ENCODE measurements around the gene TIE1. TPM values are rescaled to one million over a fixed set of nuclear protein-coding genes. Genes with fewer than 3 reads are reported as not detected.
A peak's percentile ranks its signal among the peaks of the same experiment; 100 is the strongest.

TIE1 gene
- total and polyA plus RNA-seq, 2 of the 13 experiments (the other 11 are each of a cell fraction or from before 2014, with no cell fraction given) = 0.58 to 0.84 TPM

DNA sequence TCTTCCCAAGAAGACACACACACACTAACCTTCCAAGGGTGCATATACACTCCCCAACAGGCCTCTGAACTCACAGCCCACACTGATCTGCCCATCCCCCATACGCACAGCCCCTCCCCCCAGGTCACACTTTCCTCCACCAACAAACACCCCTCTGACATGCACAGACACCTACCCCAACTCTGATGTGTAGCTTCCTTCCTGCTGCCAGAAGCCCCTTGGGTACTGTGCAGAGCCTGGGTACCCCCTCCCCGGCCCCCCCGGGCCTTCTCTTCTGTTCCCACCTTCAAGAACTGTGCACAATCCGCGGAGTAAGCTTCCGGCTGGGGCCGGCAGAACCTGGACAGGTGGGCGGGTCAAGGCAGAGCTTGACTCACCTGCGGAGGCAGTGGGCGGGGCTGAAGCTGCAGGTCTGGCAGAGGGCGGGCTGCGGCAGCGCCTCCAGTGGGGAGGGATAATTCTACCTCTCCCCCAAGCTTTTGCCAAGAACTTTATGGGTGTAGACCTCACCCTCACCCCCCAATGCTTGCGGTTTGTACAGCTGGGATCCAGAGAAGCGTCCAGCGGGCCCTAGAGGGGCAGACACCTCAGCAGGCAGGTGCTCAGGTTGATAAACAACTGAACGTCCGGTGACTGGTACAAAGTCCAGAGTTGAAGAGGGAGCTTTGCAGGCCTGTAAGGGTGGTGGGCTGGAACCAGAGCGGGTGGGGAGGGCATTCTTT is 15.4 kb upstream of the TIE1 start, which contains the start of gene C1orf210 (continued):
- TF ChIP-seq TMF1 (CRISPR knock-in tag; IDR thresholded peaks at IDR 0.05; ENCODE audit: low read depth) = no peak
- TF ChIP-seq ZNF33B (CRISPR knock-in tag; IDR thresholded peaks at IDR 0.05) = 0 out of 2 replicates have a peak, but pooled peaks have one; percentile 56
- no peak for TF ChIP-seq BRF2 (CRISPR knock-in tag; IDR thresholded peaks at IDR 0.05)
- TF ChIP-seq ZNF737 (CRISPR knock-in tag; IDR thresholded peaks at IDR 0.05; ENCODE audit: borderline replicate concordance) = no peak
- no peak for TF ChIP-seq GABPA (IDR thresholded peaks at IDR 0.05; ENCODE audit: low read depth, low read length)
- peak; percentile 39; the same call in 1 of the 2 replicates for TF ChIP-seq GABPA (CRISPR knock-in tag; IDR thresholded peaks at IDR 0.05; ENCODE audit: low read depth)
- no peak for TF ChIP-seq E2F5 (CRISPR knock-in tag; conservative IDR thresholded peaks at IDR 0.05)
- no peak for TF ChIP-seq GPBP1L1 (CRISPR knock-in tag; IDR thresholded peaks at IDR 0.05)
- TF ChIP-seq MEF2D (CRISPR knock-in tag; IDR thresholded peaks at IDR 0.05) = 0 out of 2 replicates have a peak, but pooled peaks have one; percentile 30
- peak; percentile 69; the same call in 1 of the 2 replicates for TF ChIP-seq ZNF281 (CRISPR knock-in tag; IDR thresholded peaks at IDR 0.05; ENCODE audit: borderline replicate concordance)
- no peak for TF ChIP-seq KAT2B (IDR thresholded peaks at IDR 0.05; ENCODE audit: borderline replicate concordance, low read depth, low read length)
- TF ChIP-seq HMG20B (CRISPR knock-in tag; conservative IDR thresholded peaks at IDR 0.05) = no peak
- TF ChIP-seq ZNF264 (CRISPR knock-in tag; IDR thresholded peaks at IDR 0.05) = no peak
- TF ChIP-seq ZNF230 (CRISPR knock-in tag; IDR thresholded peaks at IDR 0.05) = 0 out of 2 replicates have a peak, but pooled peaks have one; percentile 39
- TF ChIP-seq MIER3 (CRISPR knock-in tag; IDR thresholded peaks at IDR 0.05; ENCODE audit: borderline replicate concordance) = no peak
- TF ChIP-seq ZNF510 (CRISPR knock-in tag; IDR thresholded peaks at IDR 0.05; ENCODE audit: low read depth) = no peak
- no peak for TF ChIP-seq ZNF768 (CRISPR knock-in tag; IDR thresholded peaks at IDR 0.05)
- peak; percentile 48; the same call in 1 of the 2 replicates for TF ChIP-seq ZNF430 (CRISPR knock-in tag; IDR thresholded peaks at IDR 0.05)
- TF ChIP-seq ATM (IDR thresholded peaks at IDR 0.05; ENCODE audit: borderline replicate concordance) = no peak
- no peak for TF ChIP-seq CHD4 (IDR thresholded peaks at IDR 0.05; ENCODE audit: borderline replicate concordance, low read length)
- no peak for TF ChIP-seq CENPX (CRISPR knock-in tag; IDR thresholded peaks at IDR 0.05)
- TF ChIP-seq EP300 (IDR thresholded peaks at IDR 0.05; ENCODE audit: low read depth in 2 of 2, low read length in 2 of 2) = 0 out of 4 replicates have a peak, but pooled peaks of 1 of the 2 experiments have one; percentile 36
- TF ChIP-seq EP300 (CRISPR knock-in tag; IDR thresholded peaks at IDR 0.05; ENCODE audit: borderline replicate concordance) = no peak
- TF ChIP-seq POGZ (CRISPR knock-in tag; IDR thresholded peaks at IDR 0.05) = 0 out of 2 replicates have a peak, but pooled peaks have one; percentile 18

Measured in HepG2 (cell line).